Measurements from ENCODE around the gene GRAMD1B. TPM values are rescaled to one million over a fixed set of nuclear protein-coding genes. Genes with fewer than 3 reads are reported as not detected.

GRAMD1B gene
- total RNA-seq, 2 donors from 2014 or later = 28.8 to 39.6 TPM

- H3K36me3 Mint-ChIP-seq (ENCODE audit: low read depth) = no peaks in the 10 kb centered on the region
- H3K27ac Mint-ChIP-seq = no peak overlapping the region
- H3K27ac ChIP-seq (ENCODE audit: low read depth, low read length) = no peak overlapping the region
- TF ChIP-seq, protein P1, sequence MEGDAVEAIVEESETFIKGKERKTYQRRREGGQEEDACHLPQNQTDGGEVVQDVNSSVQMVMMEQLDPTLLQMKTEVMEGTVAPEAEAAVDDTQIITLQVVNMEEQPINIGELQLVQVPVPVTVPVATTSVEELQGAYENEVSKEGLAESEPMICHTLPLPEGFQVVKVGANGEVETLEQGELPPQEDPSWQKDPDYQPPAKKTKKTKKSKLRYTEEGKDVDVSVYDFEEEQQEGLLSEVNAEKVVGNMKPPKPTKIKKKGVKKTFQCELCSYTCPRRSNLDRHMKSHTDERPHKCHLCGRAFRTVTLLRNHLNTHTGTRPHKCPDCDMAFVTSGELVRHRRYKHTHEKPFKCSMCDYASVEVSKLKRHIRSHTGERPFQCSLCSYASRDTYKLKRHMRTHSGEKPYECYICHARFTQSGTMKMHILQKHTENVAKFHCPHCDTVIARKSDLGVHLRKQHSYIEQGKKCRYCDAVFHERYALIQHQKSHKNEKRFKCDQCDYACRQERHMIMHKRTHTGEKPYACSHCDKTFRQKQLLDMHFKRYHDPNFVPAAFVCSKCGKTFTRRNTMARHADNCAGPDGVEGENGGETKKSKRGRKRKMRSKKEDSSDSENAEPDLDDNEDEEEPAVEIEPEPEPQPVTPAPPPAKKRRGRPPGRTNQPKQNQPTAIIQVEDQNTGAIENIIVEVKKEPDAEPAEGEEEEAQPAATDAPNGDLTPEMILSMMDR (conservative IDR thresholded peaks at IDR 0.05) = no peak
- peaks cover 21% of the 10 kb centered on the region for H3K4me1 Mint-ChIP-seq
- DNase-seq = no peak
- H3K4me3 Mint-ChIP-seq = no peak overlapping the region
- H3K4me3 ChIP-seq (ENCODE audit: low read length) = no peak overlapping the region
- WGBS, 2 experiments (ENCODE audit: insufficient coverage in 1 of 2, insufficient read length in 1 of 2) = 90 to 91% methylated on average over 2 to 5 of the region's 5 CpGs
- H3K27me3 Mint-ChIP-seq (ENCODE audit: insufficient read depth) = no peaks in the 10 kb centered on the region
- H3K9me3 ChIP-seq (ENCODE audit: control insufficient read depth, low read length) = no peaks in the 10 kb centered on the region
- peaks cover 8% of the 10 kb centered on the region for H3K4me1 ChIP-seq (ENCODE audit: control insufficient read depth, insufficient read depth, low read length)
- no peaks in the 10 kb centered on the region for H3K27me3 ChIP-seq (ENCODE audit: control insufficient read depth, insufficient read depth, low read length, poor library complexity, severe bottlenecking)
- H3K9me3 Mint-ChIP-seq = no peaks in the 10 kb centered on the region
- H3K9ac ChIP-seq (ENCODE audit: extremely low read depth, low read length, poor library complexity, severe bottlenecking) = no peak overlapping the region
- H3K36me3 ChIP-seq (ENCODE audit: control insufficient read depth, insufficient read depth, low read length) = peaks cover 13% of the 10 kb centered on the region
Observed at GRCh38 chr11:123504401-123504800, 74.3 kb downstream of the GRAMD1B start.

GRCh38 chr11:123505546-123506299 lies 75.7 kb downstream of the GRAMD1B start:
- Histone ChIP-seq H3K4me1 (ENCODE audit: control insufficient read depth, insufficient read depth, low read length) (peaks cover 8% of the 10 kb centered on the region), H3K27me3 (ENCODE audit: control insufficient read depth, insufficient read depth, low read length, poor library complexity, severe bottlenecking) (no peaks in the 10 kb centered on the region), H3K4me3 (ENCODE audit: low read length) (no peak overlapping the region), H3K27ac (ENCODE audit: low read depth, low read length) (no peak overlapping the region), H3K36me3 (ENCODE audit: control insufficient read depth, insufficient read depth, low read length) (peaks cover 13% of the 10 kb centered on the region), H3K9ac (ENCODE audit: extremely low read depth, low read length, poor library complexity, severe bottlenecking) (no peak overlapping the region), H3K9me3 (ENCODE audit: control insufficient read depth, low read length) (no peaks in the 10 kb centered on the region)
- Mint-ChIP-seq H3K4me1 (peaks cover 19% of the 10 kb centered on the region), H3K9me3 (no peaks in the 10 kb centered on the region), H3K4me3 (no peak overlapping the region), H3K27me3 (ENCODE audit: insufficient read depth) (no peaks in the 10 kb centered on the region), H3K27ac (peak overlapping the region; percentile 4), H3K36me3 (ENCODE audit: low read depth) (no peaks in the 10 kb centered on the region)
- DNase-seq = peak; percentile 88
- 72 to 74% methylated on average over 6 of the region's 6 CpGs for WGBS, 2 experiments (ENCODE audit: insufficient coverage in 1 of 2, insufficient read length in 1 of 2)
- TF ChIP-seq, protein P1 (conservative IDR thresholded peaks at IDR 0.05) = no peak

GRCh38 chr11:123507043-123507442 lies 77.0 kb downstream of the GRAMD1B start:
- Histone ChIP-seq H3K4me3 (ENCODE audit: low read length) (no peak overlapping the region), H3K27me3 (ENCODE audit: control insufficient read depth, insufficient read depth, low read length, poor library complexity, severe bottlenecking) (no peaks in the 10 kb centered on the region), H3K9me3 (ENCODE audit: control insufficient read depth, low read length) (no peaks in the 10 kb centered on the region), H3K4me1 (ENCODE audit: control insufficient read depth, insufficient read depth, low read length) (peaks cover 8% of the 10 kb centered on the region), H3K9ac (ENCODE audit: extremely low read depth, low read length, poor library complexity, severe bottlenecking) (no peak overlapping the region), H3K36me3 (ENCODE audit: control insufficient read depth, insufficient read depth, low read length) (peaks cover 13% of the 10 kb centered on the region), H3K27ac (ENCODE audit: low read depth, low read length) (no peak overlapping the region)
- Mint-ChIP-seq H3K4me3 (no peak overlapping the region), H3K9me3 (no peaks in the 10 kb centered on the region), H3K27me3 (ENCODE audit: insufficient read depth) (no peaks in the 10 kb centered on the region), H3K36me3 (ENCODE audit: low read depth) (no peaks in the 10 kb centered on the region), H3K4me1 (peaks cover 22% of the 10 kb centered on the region), H3K27ac (no peak overlapping the region)
- DNase-seq = no peak
- WGBS, 2 experiments (ENCODE audit: insufficient coverage in 1 of 2, insufficient read length in 1 of 2) = 64% methylated on average over 1 of the region's 1 CpG; no CpG with 5 or more reads in 1 of the 2 experiments
- TF ChIP-seq, protein P1 (conservative IDR thresholded peaks at IDR 0.05) = no peak
